ACC112 (cell line): Measurements from ENCODE around the gene HDAC4.

ENCODE experiments used
- H2AFZ ChIP-seq: fragments of 200-600 bp; sonication (generic); one replicate; pipeline ENCODE4 v1.6.0; 2017; ENCODE audit warnings: antibody characterized with exemption, low read length; ENCODE audit not compliant: unreplicated experiment
- H3K27ac ChIP-seq: fragments of 200-600 bp; sonication (generic); 2 replicates; pipeline ENCODE4 v1.5.1; 2014; ENCODE audit warnings: low read depth, mild to moderate bottlenecking, antibody characterized with exemption, low read length, moderate library complexity
- H3K27me3 ChIP-seq: fragments of 200-600 bp; sonication (generic); 2 replicates; pipeline ENCODE4 v1.6.1; 2014; ENCODE audit warnings: mild to moderate bottlenecking, antibody characterized with exemption, low read length, moderate library complexity, mixed read lengths; ENCODE audit not compliant: insufficient read depth
- H3K36me3 ChIP-seq: fragments of 200-600 bp; sonication (generic); 2 replicates; pipeline ENCODE4 v1.6.1; 2016; ENCODE audit warnings: mild to moderate bottlenecking, antibody characterized with exemption, low read length, moderate library complexity, mixed read lengths; ENCODE audit not compliant: insufficient read depth
- H3K4me1 ChIP-seq: fragments of 200-600 bp; sonication (generic); one replicate; pipeline ENCODE4 v1.6.1; 2016; ENCODE audit warnings: low read length, mixed read lengths; ENCODE audit not compliant: insufficient read depth, unreplicated experiment, control insufficient read depth
- H3K4me3 ChIP-seq: fragments of 200-600 bp; sonication (generic); 2 replicates; pipeline ENCODE4 v1.5.1; 2014; ENCODE audit warnings: mild to moderate bottlenecking, low read depth, low read length
- H3K79me2 ChIP-seq: fragments of 200-600 bp; sonication (generic); one replicate; pipeline ENCODE4 v1.6.0; 2016; ENCODE audit warnings: low read length; ENCODE audit not compliant: control insufficient read depth, unreplicated experiment, insufficient read depth

The HDAC4 gene

DNA sequence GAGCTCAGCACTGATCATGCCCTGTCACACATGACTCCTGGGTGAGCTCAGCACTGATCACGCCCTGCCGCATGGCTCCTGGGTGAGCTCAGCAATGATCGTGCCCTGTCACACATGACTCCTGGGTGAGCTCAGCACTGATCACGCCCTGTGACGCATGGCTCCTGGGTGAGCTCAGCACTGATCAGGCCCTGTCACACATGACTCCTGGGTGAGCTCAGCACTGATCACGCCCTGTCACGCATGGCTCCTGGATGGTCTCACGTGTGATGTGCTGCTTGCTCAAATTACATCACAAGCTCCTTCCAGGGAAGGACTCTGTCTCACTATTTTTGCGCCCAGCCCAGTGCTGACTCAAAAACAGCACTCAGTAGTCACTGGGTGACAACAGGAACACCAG is 258.0 kb downstream of the HDAC4 start:
- Histone ChIP-seq H3K4me1 (no peaks in the 10 kb centered on the region), H3K27ac (no peak overlapping the region), H2AFZ (no peak overlapping the region), H3K4me3 (no peak overlapping the region), H3K36me3 (no peaks in the 10 kb centered on the region), H3K79me2 (no peaks in the 10 kb centered on the region), H3K27me3 (no peaks in the 10 kb centered on the region)

DNA sequence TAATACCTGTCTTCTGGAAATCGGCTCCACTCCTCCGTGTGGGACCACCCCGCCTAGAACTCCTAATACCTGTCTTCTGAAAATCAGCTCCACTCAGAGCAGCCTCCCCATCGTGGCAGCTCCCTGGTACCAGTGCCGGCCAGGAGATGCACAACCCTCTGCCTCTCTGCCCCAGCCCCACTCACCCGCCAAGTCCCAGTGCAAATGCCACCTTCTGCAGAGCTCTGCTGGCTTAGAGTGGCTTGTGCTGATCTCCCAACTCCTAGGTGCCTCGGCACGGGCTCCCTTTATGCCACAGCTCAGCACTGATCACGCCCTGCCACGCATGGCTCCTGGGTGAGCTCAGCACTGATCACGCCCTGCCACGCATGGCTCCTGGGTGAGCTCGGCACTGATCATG is 258.5 kb downstream of the HDAC4 start:
- no peak overlapping the region for H2AFZ ChIP-seq
- no peak overlapping the region for H3K4me3 ChIP-seq
- H3K27me3 ChIP-seq = no peaks in the 10 kb centered on the region
- no peaks in the 10 kb centered on the region for H3K79me2 ChIP-seq
- H3K36me3 ChIP-seq = no peaks in the 10 kb centered on the region
- H3K4me1 ChIP-seq = no peaks in the 10 kb centered on the region
- no peak overlapping the region for H3K27ac ChIP-seq

DNA sequence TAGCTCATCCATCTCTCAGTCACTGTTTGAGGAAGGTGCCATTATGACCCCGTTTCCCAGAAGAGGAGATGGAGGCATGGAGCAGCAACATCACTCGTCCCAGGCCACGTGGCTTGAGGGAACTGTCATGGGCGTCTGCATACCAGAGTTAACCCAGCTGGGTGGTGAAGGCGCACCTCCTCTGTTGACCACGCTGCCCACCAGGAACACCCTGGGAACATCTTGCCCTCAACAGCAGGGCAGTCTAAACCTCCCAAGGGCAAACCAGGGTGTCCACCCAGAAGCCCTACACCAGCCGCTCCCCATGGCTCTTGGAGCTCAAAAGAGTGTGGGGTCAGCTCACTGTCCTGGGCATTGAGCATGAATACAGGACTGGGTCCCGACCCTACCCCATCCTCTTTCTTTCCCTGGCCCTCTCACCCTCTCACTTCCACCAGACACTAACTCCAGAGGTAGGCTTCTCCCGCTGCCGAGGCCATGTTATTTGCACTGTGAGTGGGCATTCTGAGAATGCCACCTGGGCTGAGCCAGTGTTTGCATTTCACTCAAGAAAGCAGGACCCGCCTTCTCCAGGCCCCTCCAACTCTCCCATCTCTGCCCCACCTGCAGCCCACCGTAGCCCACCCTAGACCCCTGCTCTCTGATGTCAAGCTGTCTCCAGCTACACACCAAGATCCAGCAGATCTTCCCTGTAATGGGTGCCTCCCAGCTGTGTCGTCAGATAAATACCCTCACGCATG is 259.6 kb downstream of the HDAC4 start:
- H3K4me1 ChIP-seq = no peaks in the 10 kb centered on the region
- 0 out of 2 replicates have a peak, but pooled peaks cover 3% of the 10 kb centered on the region for H3K36me3 ChIP-seq
- H3K4me3 ChIP-seq = no peak overlapping the region
- H3K27ac ChIP-seq = no peak overlapping the region
- H3K27me3 ChIP-seq = no peaks in the 10 kb centered on the region
- no peaks in the 10 kb centered on the region for H3K79me2 ChIP-seq
- H2AFZ ChIP-seq = no peak overlapping the region

DNA sequence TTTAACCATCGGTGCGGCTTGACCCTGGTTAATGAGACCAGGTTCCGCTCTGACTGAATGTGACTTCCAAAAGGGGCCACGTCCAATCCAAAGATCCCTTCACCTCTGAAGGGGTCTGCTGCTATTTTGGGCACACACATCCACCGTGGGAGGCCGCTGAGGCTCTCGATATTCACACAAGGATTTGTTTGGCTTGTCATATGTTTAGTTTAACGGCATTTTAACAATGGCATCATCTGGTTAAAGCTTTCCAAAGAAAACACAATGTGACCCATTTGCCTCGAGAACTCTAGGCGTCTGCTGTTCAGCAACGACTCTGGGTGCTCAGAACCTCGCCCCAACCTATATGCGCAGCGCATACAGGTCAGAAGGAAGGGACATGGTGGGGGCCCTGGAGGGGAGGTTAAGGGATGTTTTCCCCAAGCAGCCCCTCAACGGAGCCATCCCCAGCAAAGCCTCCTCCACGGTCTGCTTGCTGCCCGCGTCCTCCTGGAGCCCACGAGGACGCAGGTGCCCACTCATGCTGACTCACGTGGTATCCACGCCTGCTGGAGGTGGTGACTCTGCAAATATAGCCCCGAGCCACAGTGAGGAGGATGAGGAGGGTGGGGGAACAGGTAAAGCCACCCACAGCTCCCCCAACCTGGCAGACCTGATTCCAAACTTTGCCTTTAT is 260.3 kb downstream of the HDAC4 start:
- H3K79me2 ChIP-seq = no peaks in the 10 kb centered on the region
- no peak overlapping the region for H2AFZ ChIP-seq
- no peaks in the 10 kb centered on the region for H3K27me3 ChIP-seq
- no peaks in the 10 kb centered on the region for H3K4me1 ChIP-seq
- H3K36me3 ChIP-seq = 0 out of 2 replicates have a peak, but pooled peaks cover 3% of the 10 kb centered on the region
- no peak overlapping the region for H3K27ac ChIP-seq
- no peak overlapping the region for H3K4me3 ChIP-seq

DNA sequence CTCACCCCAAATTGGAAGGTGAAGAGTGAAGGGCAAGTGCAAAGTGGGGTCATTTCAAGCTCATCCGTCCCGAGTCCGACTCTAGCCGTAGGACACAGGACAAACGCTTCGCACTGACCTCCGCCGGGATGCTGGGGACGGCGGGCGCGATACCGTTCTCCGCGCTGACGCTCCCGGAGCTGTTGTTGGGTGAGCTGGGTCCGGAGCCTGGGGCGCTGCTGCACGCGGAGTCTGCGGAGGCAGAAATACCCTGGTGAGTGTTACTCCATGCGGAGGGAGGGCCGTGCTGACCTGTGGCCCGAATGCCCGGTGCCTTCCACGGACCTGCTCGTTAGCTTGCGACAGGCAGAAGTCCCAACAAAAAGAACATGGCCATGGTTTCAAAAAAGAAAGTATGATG is 261.3 kb downstream of the HDAC4 start:
- H3K27ac ChIP-seq = no peak overlapping the region
- H2AFZ ChIP-seq = no peak overlapping the region
- H3K4me1 ChIP-seq = no peaks in the 10 kb centered on the region
- H3K36me3 ChIP-seq = 0 out of 2 replicates have a peak, but pooled peaks cover 3% of the 10 kb centered on the region
- H3K4me3 ChIP-seq = no peak overlapping the region
- H3K79me2 ChIP-seq = no peaks in the 10 kb centered on the region
- H3K27me3 ChIP-seq = no peaks in the 10 kb centered on the region

DNA sequence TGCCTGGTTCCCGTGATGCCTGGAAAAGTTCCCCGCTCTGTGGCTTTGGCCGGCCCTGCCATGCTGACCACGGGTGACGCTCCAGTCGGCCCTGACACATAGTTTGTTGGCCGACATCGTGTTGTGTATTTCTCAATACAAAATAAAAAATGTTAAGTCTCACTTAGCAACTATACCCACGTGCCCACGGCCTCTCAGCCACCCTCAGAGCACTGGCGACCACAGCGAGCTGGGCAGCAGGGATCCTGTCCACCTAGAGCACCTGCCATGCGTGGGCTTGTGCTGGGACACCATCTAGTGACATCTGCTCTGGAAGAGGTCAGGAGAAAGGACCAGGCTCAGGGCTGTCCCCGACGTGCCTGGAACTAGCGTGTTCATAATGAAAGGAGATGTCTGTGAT is 261.7 kb downstream of the HDAC4 start:
- Histone ChIP-seq H3K36me3 (0 out of 2 replicates have a peak, but pooled peaks cover 3% of the 10 kb centered on the region), H3K4me3 (no peak overlapping the region), H3K4me1 (no peaks in the 10 kb centered on the region), H3K79me2 (no peaks in the 10 kb centered on the region), H3K27me3 (no peaks in the 10 kb centered on the region), H3K27ac (no peak overlapping the region), H2AFZ (no peak overlapping the region)

DNA sequence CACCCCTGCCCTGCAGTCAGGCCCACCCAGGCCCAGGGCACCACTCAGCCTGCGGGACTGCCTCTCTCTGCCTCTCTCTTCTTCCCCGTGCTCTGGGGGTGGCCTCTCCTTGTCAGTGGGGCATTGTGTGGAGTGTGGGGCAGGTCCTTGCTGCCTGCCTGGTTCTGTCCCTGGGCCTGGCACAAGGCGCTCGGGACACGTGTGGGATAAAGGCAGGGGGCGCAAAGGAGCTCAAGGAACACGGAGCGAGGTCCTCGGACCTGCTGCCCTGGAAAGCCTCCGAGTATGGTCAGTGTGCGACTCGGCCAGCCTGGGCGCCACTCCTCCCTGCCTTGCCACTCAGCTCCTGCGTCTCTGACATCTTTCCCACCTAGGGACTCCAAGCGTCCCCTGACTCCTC is 262.2 kb downstream of the HDAC4 start:
- Histone ChIP-seq H3K27me3 (no peaks in the 10 kb centered on the region), H3K36me3 (0 out of 2 replicates have a peak, but pooled peaks cover 6% of the 10 kb centered on the region), H2AFZ (no peak overlapping the region), H3K4me3 (no peak overlapping the region), H3K4me1 (no peaks in the 10 kb centered on the region), H3K79me2 (no peaks in the 10 kb centered on the region), H3K27ac (no peak overlapping the region)

DNA sequence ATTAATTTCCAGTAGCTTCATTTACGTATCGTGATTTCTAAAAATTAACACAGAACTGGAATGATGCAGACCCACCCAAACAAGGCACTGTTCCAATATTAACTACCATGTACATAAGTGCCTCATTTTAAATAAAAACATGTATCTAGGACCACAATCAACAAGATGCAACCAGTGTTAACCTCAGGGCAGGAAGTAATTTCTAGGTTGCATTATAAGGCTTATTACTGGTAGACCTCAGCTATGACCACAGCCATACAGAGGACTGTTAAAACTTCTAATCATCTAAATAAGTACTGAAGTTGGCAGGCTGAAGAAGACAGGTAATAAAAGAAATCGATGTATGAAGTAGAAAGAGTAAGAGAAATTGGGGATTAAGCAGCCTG is 262.9 kb downstream of the HDAC4 start:
- Histone ChIP-seq H2AFZ (no peak overlapping the region), H3K4me3 (no peak overlapping the region), H3K27ac (no peak overlapping the region), H3K36me3 (0 out of 2 replicates have a peak, but pooled peaks cover 6% of the 10 kb centered on the region), H3K79me2 (no peaks in the 10 kb centered on the region), H3K4me1 (no peaks in the 10 kb centered on the region), H3K27me3 (no peaks in the 10 kb centered on the region)

DNA sequence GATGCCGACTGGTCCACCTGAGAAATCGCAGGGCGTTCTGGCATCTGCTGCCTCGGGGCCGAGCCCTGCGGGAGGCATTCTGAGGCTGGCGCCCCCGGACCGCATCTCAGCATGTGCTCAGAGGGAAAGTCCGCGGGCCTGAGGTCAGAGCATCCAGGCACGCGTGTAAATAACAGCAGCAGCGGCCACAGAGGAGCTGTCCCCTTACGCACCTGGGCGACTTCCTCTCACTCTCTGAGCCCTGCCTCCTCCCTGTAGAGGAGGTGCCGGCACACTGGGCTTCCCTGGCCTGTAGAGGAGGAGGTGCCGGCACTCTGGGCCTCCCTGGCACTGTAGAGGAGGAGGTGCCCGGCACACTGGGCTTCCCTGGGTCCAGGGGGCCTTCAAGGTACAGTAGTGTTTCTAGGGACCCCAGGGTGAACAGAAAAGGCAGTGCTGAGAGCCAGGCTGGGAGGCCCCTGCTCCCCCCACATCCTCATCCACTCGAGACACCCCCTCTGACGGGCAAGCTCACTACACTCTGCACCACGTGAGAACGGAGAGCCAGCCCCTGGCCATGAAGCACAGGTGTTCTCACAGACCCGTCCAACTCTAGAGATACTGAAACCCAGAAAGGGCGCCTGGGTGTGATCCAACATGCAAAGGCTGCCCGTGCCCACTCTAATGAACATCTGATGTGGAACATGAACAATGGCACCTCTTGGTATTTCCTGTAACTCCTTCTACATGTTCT is 263.5 kb downstream of the HDAC4 start:
- Histone ChIP-seq H3K27me3 (no peaks in the 10 kb centered on the region), H3K36me3 (0 out of 2 replicates have a peak, but pooled peaks cover 6% of the 10 kb centered on the region), H3K4me3 (no peak overlapping the region), H3K27ac (no peak overlapping the region), H3K79me2 (no peaks in the 10 kb centered on the region), H2AFZ (no peak overlapping the region), H3K4me1 (no peaks in the 10 kb centered on the region)

DNA sequence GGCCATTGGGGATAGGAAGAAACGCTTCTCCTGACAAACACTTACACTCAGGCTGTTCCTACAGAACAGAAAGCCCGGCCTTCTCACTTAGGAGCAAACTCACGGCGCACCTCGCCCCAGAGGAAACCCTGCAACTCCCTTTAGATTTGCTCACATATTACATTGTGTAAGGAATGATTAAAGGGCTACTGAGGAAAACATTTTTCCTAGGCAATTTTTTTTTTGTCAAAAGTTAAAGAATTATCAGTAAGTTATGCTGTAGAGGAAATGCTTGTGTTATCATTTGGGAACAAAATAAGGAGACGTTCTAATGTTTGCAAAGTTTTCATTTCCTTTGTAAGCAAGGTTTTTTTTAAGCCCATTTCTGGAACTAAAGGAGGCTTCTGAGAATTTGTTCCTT is 264.1 kb downstream of the HDAC4 start:
- no peak overlapping the region for H3K27ac ChIP-seq
- H3K79me2 ChIP-seq = no peaks in the 10 kb centered on the region

More for the DNA sequence above, 264.1 kb downstream of the HDAC4 start:
- Histone ChIP-seq H2AFZ (no peak overlapping the region), H3K4me3 (no peak overlapping the region), H3K27me3 (no peaks in the 10 kb centered on the region), H3K36me3 (0 out of 2 replicates have a peak, but pooled peaks cover 6% of the 10 kb centered on the region), H3K4me1 (no peaks in the 10 kb centered on the region)
